Fibroblast of skin of left quadriceps (primary cell): ENCODE data around the gene GIGYF1.

Experiments used
- DNase-seq, 2 experiments: peaks; one replicate each; pipeline ENCODE4 v3.0.0-alpha.2; 2013; ENCODE audit warnings: low read depth in 2 of 2

The GIGYF1 gene

GRCh38 chr7:100683659-100684533 is 10.2 kb downstream of the GIGYF1 start:
- DNase-seq, result no peak

GRCh38 chr7:100682991-100683658 is 10.9 kb downstream of the GIGYF1 start:
- DNase-seq, result no peak

- no peak for DNase-seq
Measured at GRCh38 chr7:100682228-100682741, 11.8 kb downstream of the GIGYF1 start.

GRCh38 chr7:100681491-100682227 is 12.4 kb downstream of the GIGYF1 start:
- DNase-seq, result no peak

GRCh38 chr7:100680576-100681271 is 13.3 kb downstream of the GIGYF1 start:
- no peak for DNase-seq

GRCh38 chr7:100679927-100680575 is 14.0 kb downstream of the GIGYF1 start:
- DNase-seq, result no peak

GRCh38 chr7:100679129-100679926 is 14.7 kb downstream of the GIGYF1 start:
- no peak for DNase-seq

- no peak for DNase-seq
Measured at GRCh38 chr7:100678291-100678984, 15.6 kb downstream of the GIGYF1 start.

- no peak for DNase-seq
Measured at GRCh38 chr7:100677308-100678267, 16.5 kb downstream of the GIGYF1 start.

GRCh38 chr7:100676501-100677306 is 17.3 kb downstream of the GIGYF1 start:
- DNase-seq, result no peak

GRCh38 chr7:100675581-100676350 is 18.3 kb downstream of the GIGYF1 start:
- DNase-seq, result peak in 1 of 2 experiments; percentile 20

- no peak for DNase-seq
Measured at GRCh38 chr7:100675105-100675451, 19.0 kb downstream of the GIGYF1 start.

GRCh38 chr7:100674411-100675104 is 19.5 kb downstream of the GIGYF1 start:
- DNase-seq, result no peak

GRCh38 chr7:100673942-100674410 is 20.1 kb downstream of the GIGYF1 start:
- DNase-seq, result no peak

GRCh38 chr7:100673302-100673941 is 20.6 kb downstream of the GIGYF1 start, which contains the start of gene GNB2:
GNB2 (plus strand) TSS chr7:100673740; CDS start chr7:100676266, 2,526 bp downstream.
- DNase-seq, result peak; percentile 99
